HEK293 (cell line): ENCODE results near the gene MUSTN1.
A peak's percentile ranks its signal among the peaks of the same experiment; 100 is the strongest.

Source experiments
- CTCF ChIA-PET: fragments of 350-600 bp; formaldehyde crosslinking; extraction: SDS; loops from one replicate; lab custom pipeline; 2021; ENCODE audit warnings: antibody characterized with exemption; lab: Yijun Ruan, JAX
- POLR2A ChIA-PET: fragments of 300-600 bp; formaldehyde crosslinking; extraction: SDS; loops from one replicate; lab custom pipeline; 2020; ENCODE audit warnings: antibody characterized with exemption, inconsistent platforms; lab: Yijun Ruan, JAX
- H3K27ac ChIP-seq: fragments of 200-500 bp; sonication (Bioruptor generic); 2 replicates; pipeline ENCODE4 v1.5.1; 2014; ENCODE audit warnings: low read depth, low read length, control low read depth, inconsistent platforms; ENCODE audit errors: extremely low read depth
- H3K36me3 ChIP-seq, 2 experiments: fragments of 200-500 bp in 1 of 2; sonication (Bioruptor generic) in 1 of 2; 1 replicate in 1 of 2; 2 replicates in 1 of 2; pipeline ENCODE4 v1.5.1; 2014 to 2017; ENCODE audit warnings: inconsistent platforms in 2 of 2, low read length in 2 of 2; ENCODE audit not compliant: control insufficient read depth in 2 of 2, insufficient read depth in 1 of 2
- H3K4me1 ChIP-seq: fragments of 200-500 bp; sonication (Bioruptor generic); 2 replicates; pipeline ENCODE4 v1.5.1; 2014; ENCODE audit warnings: mild to moderate bottlenecking, low read length, inconsistent platforms; ENCODE audit not compliant: control insufficient read depth, insufficient read depth
- H3K4me3 ChIP-seq: 2 replicates; pipeline ENCODE4 v1.5.1; 2011; ENCODE audit warnings: low read depth, mild to moderate bottlenecking, control low read depth, low read length, moderate library complexity
- H3K9me3 ChIP-seq: fragments of 200-500 bp; sonication (Bioruptor generic); 2 replicates; pipeline ENCODE4 v1.5.1; 2014; ENCODE audit warnings: low read depth, low read length, inconsistent platforms; ENCODE audit not compliant: control insufficient read depth, insufficient read depth
- FEZF1 ChIP-seq: fragments of 450-650 bp; formaldehyde crosslinking; IDR thresholded peaks from 2 replicates; pipeline ENCODE4 v1.5.1; 2016; ENCODE audit warnings: missing biosample characterization, missing genetic modification characterization
- HOXA7 ChIP-seq: sonication (generic); formaldehyde crosslinking; IDR thresholded peaks from 2 replicates; pipeline ENCODE4 v1.8.1; 2022; ENCODE audit warnings: missing genetic modification reagents, borderline replicate concordance
- MYNN ChIP-seq: fragments of 450-650 bp; formaldehyde crosslinking; IDR thresholded peaks from 2 replicates; pipeline ENCODE4 v1.5.1; 2016; ENCODE audit warnings: missing biosample characterization, missing genetic modification characterization, borderline replicate concordance
- SCRT2 ChIP-seq: fragments of 450-650 bp; formaldehyde crosslinking; IDR thresholded peaks from 2 replicates; pipeline ENCODE4 v1.5.1; 2016; ENCODE audit warnings: missing biosample characterization, missing genetic modification characterization
- ZNF112 ChIP-seq: fragments of 450-650 bp; formaldehyde crosslinking; IDR thresholded peaks from 2 replicates; pipeline ENCODE4 v1.5.0; 2017; ENCODE audit warnings: missing biosample characterization, missing genetic modification characterization
- ZNF184 ChIP-seq: fragments of 450-650 bp; IDR thresholded peaks from 2 replicates; pipeline ENCODE4 v1.5.1; 2018; ENCODE audit warnings: missing biosample characterization, mild to moderate bottlenecking, missing genetic modification characterization
- ZNF223 ChIP-seq: fragments of 450-650 bp; formaldehyde crosslinking; IDR thresholded peaks from 2 replicates; pipeline ENCODE4 v1.5.1; 2016; ENCODE audit warnings: missing biosample characterization, missing genetic modification characterization
- ZNF549 ChIP-seq: fragments of 450-650 bp; IDR thresholded peaks from 2 replicates; pipeline ENCODE4 v1.5.1; 2018; ENCODE audit warnings: missing biosample characterization, missing genetic modification characterization, mild to moderate bottlenecking, inconsistent platforms, moderate library complexity
- ZNF561 ChIP-seq: fragments of 450-650 bp; IDR thresholded peaks from 2 replicates; pipeline ENCODE4 v1.5.1; 2018; ENCODE audit warnings: missing biosample characterization, missing genetic modification characterization, borderline replicate concordance
- ZNF596 ChIP-seq: fragments of 450-650 bp; IDR thresholded peaks from 2 replicates; pipeline ENCODE4 v1.5.0; 2018; ENCODE audit warnings: missing biosample characterization, mild to moderate bottlenecking, missing genetic modification characterization, moderate library complexity
- ZNF776 ChIP-seq: fragments of 450-650 bp; formaldehyde crosslinking; IDR thresholded peaks from 2 replicates; pipeline ENCODE4 v1.5.0; 2017; ENCODE audit warnings: missing biosample characterization, missing genetic modification characterization, borderline replicate concordance
- ZNF791 ChIP-seq: fragments of 450-650 bp; formaldehyde crosslinking; IDR thresholded peaks from 2 replicates; pipeline ENCODE4 v1.5.1; 2016; ENCODE audit warnings: missing biosample characterization, missing genetic modification characterization
- TF ChIP-seq, protein P1 (sequence below): fragments of 450-650 bp; formaldehyde crosslinking; IDR thresholded peaks from 2 replicates; pipeline ENCODE4 v1.5.1; 2016; ENCODE audit warnings: missing biosample characterization, missing genetic modification characterization
- TF ChIP-seq, protein P2 (sequence below): fragments of 450-650 bp; formaldehyde crosslinking; IDR thresholded peaks from 2 replicates; pipeline ENCODE4 v1.5.1; 2016; ENCODE audit warnings: missing biosample characterization, missing genetic modification characterization
- TF ChIP-seq, protein P3 (sequence below): fragments of 450-650 bp; formaldehyde crosslinking; IDR thresholded peaks from 2 replicates; pipeline ENCODE4 v1.5.1; 2016; ENCODE audit warnings: missing biosample characterization, missing genetic modification characterization

MUSTN1 gene

DNA sequence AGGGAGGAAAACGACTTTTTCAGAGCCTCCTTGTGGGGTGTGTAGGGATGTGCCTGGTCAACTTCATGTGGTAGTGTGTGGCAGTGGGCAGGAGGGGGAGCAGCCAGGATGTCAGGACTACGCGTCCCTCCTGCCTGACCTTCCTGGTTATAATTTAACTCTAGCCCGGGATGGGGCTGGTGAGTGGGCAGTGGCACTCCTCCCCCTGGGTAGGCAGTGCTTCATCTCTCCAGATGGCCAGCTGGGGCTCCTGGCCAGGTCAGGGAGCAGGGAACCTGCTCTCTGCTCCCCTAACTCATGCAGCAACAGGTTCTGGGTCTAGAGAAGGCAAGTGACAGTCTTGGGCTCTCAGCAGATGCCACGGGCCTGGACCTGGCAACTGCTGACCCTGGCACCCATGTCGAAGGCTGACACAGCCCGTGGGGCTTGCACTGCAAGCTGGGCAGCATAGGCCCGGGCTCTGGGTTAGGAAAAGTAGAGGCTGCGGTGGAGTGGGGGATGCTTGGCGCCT lies 6.9 kb downstream of the MUSTN1 start:
- POLR2A ChIA-PET, result interaction anchor here (0.6 kb wide), 1 partner anchor 57 kb away, joined by 10 read pairs; no protein-coding TSS in a partner anchor
- no peaks in the 10 kb centered on the region for H3K9me3 ChIP-seq
- H3K36me3 ChIP-seq, result peaks cover 0 to 4% of the 10 kb centered on the region in 2 experiments; a peak in 1 of 3 replicates
- H3K4me3 ChIP-seq, result no peak overlapping the region
- TF ChIP-seq SCRT2 (tag by site-specific recombination), result 0 out of 2 replicates have a peak, but pooled peaks have one; percentile 25
- TF ChIP-seq ZNF112 (tag by site-specific recombination), result no peak
- CTCF ChIA-PET, result interaction anchor here (1.5 kb wide), 1 partner anchor 20 kb away, joined by 3 read pairs; no protein-coding TSS in a partner anchor
- peaks cover 12% of the 10 kb centered on the region; the same call in 1 of the 2 replicates for H3K4me1 ChIP-seq
- no peak overlapping the region for H3K27ac ChIP-seq

DNA sequence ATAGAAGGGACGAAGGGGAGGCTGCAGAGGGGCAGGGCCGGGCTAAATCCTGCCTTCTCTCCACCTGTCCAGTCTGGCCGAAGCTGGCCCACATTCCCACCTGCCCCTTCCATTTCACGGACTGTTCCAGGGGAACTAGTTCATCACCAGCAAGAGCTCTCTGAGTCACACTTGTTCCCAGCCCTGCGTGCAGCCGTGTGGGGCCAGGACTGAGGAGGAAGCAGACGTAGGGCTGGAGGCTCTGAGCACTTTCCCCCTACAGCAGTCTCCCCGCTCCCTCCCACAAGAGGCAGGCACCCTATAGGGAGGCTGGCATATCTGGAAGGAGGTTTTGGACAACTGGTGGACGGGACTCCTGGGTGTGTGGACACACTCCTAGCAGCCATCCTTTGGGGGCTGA lies 7.4 kb downstream of the MUSTN1 start:
- CTCF ChIA-PET, result interaction anchor here (0.7 kb wide), 1 partner anchor 105 kb away, joined by 3 read pairs; no protein-coding TSS in a partner anchor
- H3K36me3 ChIP-seq, result peaks cover 0 to 4% of the 10 kb centered on the region in 2 experiments; a peak in 1 of 3 replicates
- H3K27ac ChIP-seq, result no peak overlapping the region
- H3K9me3 ChIP-seq, result no peaks in the 10 kb centered on the region
- POLR2A ChIA-PET, result interaction anchor here (0.6 kb wide), 1 partner anchor 56 kb away, joined by 10 read pairs; no protein-coding TSS in a partner anchor
- TF ChIP-seq, protein P1, sequence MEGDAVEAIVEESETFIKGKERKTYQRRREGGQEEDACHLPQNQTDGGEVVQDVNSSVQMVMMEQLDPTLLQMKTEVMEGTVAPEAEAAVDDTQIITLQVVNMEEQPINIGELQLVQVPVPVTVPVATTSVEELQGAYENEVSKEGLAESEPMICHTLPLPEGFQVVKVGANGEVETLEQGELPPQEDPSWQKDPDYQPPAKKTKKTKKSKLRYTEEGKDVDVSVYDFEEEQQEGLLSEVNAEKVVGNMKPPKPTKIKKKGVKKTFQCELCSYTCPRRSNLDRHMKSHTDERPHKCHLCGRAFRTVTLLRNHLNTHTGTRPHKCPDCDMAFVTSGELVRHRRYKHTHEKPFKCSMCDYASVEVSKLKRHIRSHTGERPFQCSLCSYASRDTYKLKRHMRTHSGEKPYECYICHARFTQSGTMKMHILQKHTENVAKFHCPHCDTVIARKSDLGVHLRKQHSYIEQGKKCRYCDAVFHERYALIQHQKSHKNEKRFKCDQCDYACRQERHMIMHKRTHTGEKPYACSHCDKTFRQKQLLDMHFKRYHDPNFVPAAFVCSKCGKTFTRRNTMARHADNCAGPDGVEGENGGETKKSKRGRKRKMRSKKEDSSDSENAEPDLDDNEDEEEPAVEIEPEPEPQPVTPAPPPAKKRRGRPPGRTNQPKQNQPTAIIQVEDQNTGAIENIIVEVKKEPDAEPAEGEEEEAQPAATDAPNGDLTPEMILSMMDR, result no peak
- TF ChIP-seq FEZF1 (tag by site-specific recombination), result no peak
- no peak for TF ChIP-seq ZNF561
- no peak for TF ChIP-seq MYNN (tag by site-specific recombination)
- no peak for TF ChIP-seq ZNF184
- TF ChIP-seq, all 188 proteins: peak for 0
- H3K4me3 ChIP-seq, result no peak overlapping the region
- peaks cover 12% of the 10 kb centered on the region; the same call in 1 of the 2 replicates for H3K4me1 ChIP-seq

DNA sequence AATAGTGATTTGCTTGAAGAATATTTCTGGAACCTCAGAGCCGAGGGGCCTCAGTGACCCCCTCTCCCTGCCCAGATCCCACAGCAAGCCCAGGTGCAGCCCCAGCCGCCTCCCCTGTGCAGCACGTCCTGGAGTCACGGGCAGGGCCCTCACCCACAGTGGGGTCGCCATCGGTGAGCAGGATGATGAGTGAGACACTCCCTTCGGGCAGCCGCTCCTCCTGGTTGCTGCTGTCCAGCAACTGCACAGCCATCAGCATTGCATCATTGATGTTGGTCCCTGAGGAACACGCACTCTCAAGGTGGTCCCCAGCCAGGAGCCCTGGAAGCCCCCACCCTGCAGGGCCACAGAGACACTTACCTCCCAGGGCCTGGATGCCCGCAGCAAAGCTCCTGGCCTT lies 10.8 kb downstream of the MUSTN1 start:
- CTCF ChIA-PET, result interaction anchor here (0.6 kb wide), 1 partner anchor 26 kb away, joined by 3 read pairs; no protein-coding TSS in a partner anchor
- no peak for TF ChIP-seq ZNF596 (tag by site-specific recombination)
- TF ChIP-seq ZNF223 (tag by site-specific recombination), result no peak
- TF ChIP-seq ZNF791 (tag by site-specific recombination), result no peak
- TF ChIP-seq ZNF776 (tag by site-specific recombination), result no peak
- no peak for TF ChIP-seq ZNF549
- TF ChIP-seq, protein P2, sequence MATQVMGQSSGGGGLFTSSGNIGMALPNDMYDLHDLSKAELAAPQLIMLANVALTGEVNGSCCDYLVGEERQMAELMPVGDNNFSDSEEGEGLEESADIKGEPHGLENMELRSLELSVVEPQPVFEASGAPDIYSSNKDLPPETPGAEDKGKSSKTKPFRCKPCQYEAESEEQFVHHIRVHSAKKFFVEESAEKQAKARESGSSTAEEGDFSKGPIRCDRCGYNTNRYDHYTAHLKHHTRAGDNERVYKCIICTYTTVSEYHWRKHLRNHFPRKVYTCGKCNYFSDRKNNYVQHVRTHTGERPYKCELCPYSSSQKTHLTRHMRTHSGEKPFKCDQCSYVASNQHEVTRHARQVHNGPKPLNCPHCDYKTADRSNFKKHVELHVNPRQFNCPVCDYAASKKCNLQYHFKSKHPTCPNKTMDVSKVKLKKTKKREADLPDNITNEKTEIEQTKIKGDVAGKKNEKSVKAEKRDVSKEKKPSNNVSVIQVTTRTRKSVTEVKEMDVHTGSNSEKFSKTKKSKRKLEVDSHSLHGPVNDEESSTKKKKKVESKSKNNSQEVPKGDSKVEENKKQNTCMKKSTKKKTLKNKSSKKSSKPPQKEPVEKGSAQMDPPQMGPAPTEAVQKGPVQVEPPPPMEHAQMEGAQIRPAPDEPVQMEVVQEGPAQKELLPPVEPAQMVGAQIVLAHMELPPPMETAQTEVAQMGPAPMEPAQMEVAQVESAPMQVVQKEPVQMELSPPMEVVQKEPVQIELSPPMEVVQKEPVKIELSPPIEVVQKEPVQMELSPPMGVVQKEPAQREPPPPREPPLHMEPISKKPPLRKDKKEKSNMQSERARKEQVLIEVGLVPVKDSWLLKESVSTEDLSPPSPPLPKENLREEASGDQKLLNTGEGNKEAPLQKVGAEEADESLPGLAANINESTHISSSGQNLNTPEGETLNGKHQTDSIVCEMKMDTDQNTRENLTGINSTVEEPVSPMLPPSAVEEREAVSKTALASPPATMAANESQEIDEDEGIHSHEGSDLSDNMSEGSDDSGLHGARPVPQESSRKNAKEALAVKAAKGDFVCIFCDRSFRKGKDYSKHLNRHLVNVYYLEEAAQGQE, result peak; percentile 52; the same call in 1 of the 2 replicates
- TF ChIP-seq, protein P3, sequence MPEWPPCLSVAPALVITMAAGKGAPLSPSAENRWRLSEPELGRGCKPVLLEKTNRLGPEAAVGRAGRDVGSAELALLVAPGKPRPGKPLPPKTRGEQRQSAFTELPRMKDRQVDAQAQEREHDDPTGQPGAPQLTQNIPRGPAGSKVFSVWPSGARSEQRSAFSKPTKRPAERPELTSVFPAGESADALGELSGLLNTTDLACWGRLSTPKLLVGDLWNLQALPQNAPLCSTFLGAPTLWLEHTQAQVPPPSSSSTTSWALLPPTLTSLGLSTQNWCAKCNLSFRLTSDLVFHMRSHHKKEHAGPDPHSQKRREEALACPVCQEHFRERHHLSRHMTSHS (tag by site-specific recombination), result no peak
- no peak for TF ChIP-seq HOXA7 (CRISPR knock-in tag)

More for the DNA sequence above, 10.8 kb downstream of the MUSTN1 start:
- POLR2A ChIA-PET, result no interaction called here
- no peaks in the 10 kb centered on the region for H3K9me3 ChIP-seq
- H3K4me3 ChIP-seq, result no peak overlapping the region
- H3K4me1 ChIP-seq, result no peaks in the 10 kb centered on the region
- no peak overlapping the region for H3K27ac ChIP-seq
- peaks cover 0 to 4% of the 10 kb centered on the region in 2 experiments; a peak in 1 of 3 replicates for H3K36me3 ChIP-seq
